GM12865 (cell line): Measurements from ENCODE around the gene FHIT.

ENCODE experiments used
- DNase-seq: peaks from one replicate; pipeline ENCODE4 v3.0.0; 2010; ENCODE audit warnings: low read depth
- H3K4me3 ChIP-seq: 2 replicates; pipeline ENCODE4 v1.5.1; 2011; ENCODE audit warnings: mild to moderate bottlenecking, low read depth, low read length, control low read depth
- CTCF ChIP-seq: IDR thresholded peaks from 2 replicates; pipeline ENCODE4 v1.5.1; 2011; ENCODE audit warnings: low read length, control low read depth, low read depth, inconsistent platforms; ENCODE audit not compliant: insufficient read depth; ENCODE audit errors: missing control alignments

The FHIT gene

DNA sequence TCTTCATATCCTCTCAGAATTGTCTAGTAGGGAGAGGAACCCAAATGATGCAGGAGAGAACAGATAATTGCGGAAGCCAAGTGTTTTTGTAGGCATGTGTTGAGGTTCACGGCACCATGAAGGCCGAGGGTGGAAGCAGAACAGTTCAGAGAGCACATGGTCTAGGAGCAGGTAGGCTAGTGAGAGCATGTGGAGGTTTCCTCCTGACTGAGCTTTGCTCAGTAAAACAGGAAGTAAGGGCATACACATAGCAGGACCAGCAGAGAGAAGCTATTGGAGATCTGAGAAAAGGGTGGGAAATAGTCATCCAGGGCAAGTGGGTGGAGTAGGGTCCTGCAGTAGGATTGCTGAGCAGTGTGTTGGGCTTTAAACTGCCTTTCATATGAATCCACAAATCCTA, 491.1 kb downstream of the FHIT start:
- no peak overlapping the region for H3K4me3 ChIP-seq
- TF ChIP-seq CTCF, result no peak
- no peak for DNase-seq

DNA sequence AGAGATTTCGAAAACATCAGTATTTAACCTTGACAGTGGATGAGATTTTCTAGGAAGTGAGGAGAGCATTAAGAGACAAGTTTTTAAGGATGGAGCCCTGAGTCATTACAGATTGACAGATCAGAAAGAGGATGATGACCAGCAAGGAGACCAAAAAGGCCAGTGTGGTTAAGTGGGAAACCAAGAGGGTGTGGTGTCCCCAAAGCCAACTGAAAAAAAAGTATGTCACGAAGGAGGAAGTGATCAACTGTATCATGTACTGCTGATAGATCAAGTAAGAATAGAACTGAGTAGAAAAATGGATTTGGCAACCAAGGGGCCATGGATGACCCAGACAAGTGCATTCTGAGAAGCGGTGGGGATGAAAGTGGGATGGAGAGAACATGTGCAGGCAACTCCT, 491.8 kb downstream of the FHIT start:
- DNase-seq, result peak; percentile 6
- no peak for TF ChIP-seq CTCF
- H3K4me3 ChIP-seq, result no peak overlapping the region

DNA sequence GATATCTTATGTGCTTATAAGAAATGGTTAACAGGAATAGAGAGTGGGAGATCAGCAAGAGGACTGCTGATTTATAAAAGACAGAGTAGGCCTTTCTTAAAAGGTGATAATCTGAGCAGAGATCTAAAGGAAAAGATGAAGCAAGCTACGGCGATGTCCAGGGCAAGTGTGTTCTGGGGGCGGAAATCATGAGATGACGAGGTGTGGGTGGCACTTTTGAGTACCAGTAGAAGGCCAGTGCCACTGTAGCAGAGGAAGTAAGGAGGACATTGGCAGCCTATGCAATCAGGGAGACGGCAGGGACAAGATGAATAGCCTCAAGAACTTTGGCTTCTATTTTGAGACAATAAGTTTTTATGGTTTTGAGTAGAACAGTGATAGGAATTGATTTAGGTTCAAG, 492.4 kb downstream of the FHIT start:
- no peak for DNase-seq
- H3K4me3 ChIP-seq, result no peak overlapping the region
- TF ChIP-seq CTCF, result no peak

DNA sequence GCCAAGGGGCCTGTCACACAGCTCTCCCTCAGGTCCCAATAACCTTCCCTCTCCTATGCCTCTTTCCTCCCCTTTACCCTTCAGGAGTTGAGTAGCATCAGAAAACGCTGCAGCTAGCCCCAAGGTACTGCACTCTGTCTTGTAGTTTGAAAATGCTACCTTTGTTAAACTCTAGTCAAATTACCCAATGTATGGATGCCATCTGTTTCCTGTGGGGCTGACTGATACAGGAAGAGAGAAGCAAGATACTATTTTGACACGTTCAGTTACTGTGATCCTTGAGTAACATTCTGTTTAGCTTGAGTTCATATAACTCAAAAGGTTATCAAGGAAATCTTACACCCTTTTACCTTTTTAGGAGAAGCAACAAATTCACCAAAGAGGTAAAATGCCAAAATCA, 493.1 kb downstream of the FHIT start:
- no peak overlapping the region for H3K4me3 ChIP-seq
- no peak for TF ChIP-seq CTCF
- no peak for DNase-seq

DNA sequence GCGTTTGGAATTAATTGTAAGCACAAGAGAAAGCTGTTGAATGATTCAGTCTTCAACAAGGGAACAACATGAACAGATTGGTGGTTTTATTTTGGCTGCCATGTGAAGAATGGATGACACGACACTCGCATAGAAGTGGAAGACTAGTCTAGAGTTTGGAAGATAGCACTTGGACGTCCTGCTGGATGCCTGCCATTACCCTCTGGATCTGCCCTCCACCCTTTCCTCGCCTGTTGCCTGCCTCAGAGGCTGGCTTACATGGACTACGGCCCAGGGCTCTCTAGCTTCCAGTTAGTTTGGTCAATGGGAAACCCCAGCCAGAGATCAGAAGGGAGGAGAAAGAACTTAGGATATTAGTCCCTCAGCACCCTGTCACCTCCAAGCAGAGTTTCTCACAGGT, 493.5 kb downstream of the FHIT start:
- no peak overlapping the region for H3K4me3 ChIP-seq
- DNase-seq, result no peak
- TF ChIP-seq CTCF, result no peak

- DNase-seq, result no peak
- no peak overlapping the region for H3K4me3 ChIP-seq
- TF ChIP-seq CTCF, result no peak
Observed at GRCh38 chr3:60756241-60757030, 494.8 kb downstream of the FHIT start.

DNA sequence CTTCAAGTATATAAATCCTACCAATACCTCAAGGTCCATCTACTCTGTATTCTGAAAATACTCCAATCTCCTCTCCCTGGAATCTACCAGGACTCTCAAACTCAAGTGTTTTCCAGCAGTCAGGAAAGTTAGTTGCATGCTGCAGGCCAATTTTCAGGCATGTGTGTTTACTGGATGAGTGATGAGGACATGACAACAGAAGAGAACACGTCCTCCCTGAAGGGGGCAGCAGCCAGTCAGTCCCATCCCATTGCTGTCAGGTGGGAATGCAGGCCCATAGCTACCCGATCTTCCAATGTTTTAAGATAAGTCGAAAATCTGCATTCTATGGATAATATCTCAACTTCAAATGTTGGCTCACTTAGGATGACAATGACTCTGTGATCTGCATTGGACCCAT, 496.2 kb downstream of the FHIT start:
- peak; percentile 8 for DNase-seq

More for the DNA sequence above, 496.2 kb downstream of the FHIT start:
- peak; percentile 28 for TF ChIP-seq CTCF
- no peak overlapping the region for H3K4me3 ChIP-seq
